GM21528 (cell line): Measurements from ENCODE around the gene GNAZ.
"Not testable (repeated sequence)": the region's sequence is repeated elsewhere in the genome, so short reads cannot be mapped to it uniquely, and the experiment has no call there.

Experiments
- ATAC-seq: cut with Tn5 transposase; IDR thresholded peaks from one replicate; pipeline ENCODE4 v1.9.1; 2021; ENCODE audit warnings: mild to moderate bottlenecking, moderate library complexity; ENCODE audit not compliant: unreplicated experiment, low FRiP score

Gene GNAZ

DNA sequence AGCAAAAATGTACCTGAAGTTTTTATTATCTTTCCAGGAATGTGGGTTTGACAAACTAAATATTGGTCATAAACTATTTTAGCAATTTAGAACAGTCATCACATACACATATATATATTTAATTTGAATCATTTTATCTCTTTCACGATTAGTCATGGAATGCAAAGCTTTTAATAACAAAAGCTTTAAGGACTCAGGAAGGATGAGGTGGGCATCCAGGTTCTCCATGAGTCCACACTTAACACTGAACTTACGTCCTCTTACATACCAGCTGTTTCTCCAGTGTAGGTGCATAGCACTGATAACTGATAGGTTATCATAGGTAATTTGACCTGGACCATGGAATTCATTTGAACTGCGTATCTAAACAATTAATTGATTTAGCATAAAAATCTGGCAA lies 28.1 kb upstream of the GNAZ start:
- no peak for ATAC-seq

DNA sequence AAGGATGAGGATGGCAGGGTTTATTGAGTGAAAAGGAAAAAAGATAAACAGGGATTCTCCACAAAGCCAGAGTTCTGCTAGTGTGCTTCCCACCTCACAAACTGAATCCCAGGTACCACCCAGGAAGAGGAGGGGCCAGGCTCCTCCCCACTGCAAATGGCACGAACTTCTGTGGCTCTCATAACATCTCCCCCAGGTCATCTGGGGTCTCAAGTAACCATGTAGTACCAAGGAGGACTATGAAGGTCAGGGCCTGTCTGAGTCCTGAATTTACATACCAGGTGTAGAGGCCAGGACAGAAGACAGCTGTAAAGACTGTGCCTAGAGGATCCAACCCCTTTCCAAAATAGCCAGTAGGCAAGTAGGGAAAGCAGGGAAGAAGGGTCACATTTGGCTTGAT lies 25.7 kb upstream of the GNAZ start:
- ATAC-seq: no peak

DNA sequence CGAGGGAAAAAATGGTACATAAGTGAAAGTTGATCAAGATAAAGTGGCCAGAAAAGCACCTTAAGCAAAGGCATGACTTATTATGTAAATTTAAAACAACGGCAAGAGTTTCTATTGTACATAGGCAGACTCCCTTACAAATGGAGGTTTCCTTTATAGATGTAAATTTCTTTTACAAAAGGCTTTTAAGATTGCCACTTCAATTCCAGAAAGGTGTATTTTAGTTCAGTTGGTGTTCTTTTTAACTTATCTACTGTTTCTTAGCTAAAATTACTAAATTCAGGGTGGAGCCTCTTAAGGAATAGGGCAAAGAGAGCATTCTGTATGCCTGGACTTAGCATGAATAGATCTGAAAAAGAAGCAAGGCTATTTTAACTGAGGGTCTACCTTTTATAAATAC lies 24.9 kb upstream of the GNAZ start:
- ATAC-seq: no peak

DNA sequence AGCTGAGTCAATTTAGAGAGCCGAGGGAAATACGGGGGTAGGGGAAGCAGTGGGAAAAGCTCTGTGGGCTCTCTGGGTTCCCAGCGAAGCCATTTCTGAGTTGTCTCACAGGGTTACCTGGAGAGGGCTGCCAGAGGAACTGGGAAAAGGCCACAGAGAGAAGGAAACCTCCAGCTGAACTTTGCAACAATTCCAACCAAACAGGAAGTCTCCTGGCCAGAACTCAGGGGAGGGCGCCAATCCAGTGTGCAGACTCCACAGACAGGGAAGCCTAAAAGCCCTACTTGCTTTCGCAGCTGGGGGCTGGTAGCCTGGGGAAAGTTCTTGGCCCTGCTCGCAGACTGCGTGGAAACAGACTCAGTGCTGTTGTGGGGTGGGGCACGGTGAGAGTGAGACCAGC lies 23.1 kb upstream of the GNAZ start:
- no peak for ATAC-seq

DNA sequence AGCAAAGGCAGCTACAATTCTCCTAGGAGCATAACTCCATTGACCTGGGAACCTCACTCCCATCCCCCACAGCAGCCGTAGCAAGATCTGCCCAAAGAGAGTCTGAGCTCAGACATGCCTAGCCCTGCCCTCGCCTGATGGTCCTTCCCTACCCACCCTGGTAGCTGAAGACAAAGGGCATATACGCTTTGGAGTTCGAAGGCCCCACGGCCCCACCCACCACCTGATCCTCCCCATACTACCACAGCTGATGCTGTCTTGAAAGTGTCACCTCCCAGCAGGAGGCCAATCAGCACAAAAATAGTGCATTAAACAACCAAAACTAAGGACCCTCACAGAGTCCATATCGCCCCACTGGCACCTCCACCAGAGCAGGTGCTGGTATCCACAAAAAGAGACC lies 22.6 kb upstream of the GNAZ start:
- ATAC-seq: no peak

DNA sequence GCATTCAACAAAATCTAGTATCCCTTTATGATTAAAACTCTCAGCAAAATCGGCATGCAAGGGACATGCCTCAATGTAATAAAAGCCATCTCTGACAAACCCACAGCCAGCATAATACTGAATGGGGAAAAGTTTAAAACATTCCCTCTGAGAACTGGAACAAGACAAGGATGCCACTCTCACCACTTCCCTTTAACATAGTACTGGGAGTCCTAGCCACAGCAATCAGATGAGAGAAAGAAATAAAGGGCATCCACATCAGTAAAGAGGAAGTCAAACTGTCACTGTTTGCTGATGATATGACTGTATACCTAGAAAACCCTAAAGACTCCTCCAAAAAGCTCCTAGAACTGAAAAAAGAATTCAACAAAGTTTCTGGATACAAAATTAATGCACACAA lies 19.8 kb upstream of the GNAZ start:
- ATAC-seq: not testable (repeated sequence)

DNA sequence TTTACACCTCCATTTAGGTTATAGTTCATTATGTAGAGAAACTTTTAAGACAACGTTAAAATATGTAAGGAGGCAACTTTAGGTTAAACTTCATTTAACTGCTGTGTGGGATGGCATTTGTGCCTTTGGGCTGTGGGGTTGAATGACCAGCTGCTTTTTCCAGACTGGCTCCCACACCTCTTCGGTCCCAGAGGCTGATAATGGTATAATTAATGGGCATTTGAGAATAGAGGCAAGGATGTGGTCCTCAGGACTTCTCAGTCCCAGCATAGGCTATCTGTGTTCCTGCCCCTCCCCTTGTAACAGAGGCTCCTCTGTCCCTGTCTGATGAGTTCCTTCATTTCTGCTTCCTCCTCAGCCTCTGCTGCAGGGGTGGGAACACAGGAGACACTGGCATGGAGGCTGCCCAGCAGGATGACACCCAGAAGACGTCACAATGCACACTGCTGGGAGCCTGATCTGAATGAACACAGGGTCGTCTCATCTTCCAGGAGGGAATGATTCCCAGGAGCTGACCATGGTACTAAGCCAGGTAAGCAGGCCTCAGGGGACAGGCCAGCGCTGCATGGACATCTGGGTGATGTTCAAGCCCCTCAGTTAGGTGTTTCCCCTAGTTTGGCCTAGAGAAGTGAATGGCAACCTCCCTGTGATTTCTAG lies 17.1 kb upstream of the GNAZ start:
- no peak for ATAC-seq

DNA sequence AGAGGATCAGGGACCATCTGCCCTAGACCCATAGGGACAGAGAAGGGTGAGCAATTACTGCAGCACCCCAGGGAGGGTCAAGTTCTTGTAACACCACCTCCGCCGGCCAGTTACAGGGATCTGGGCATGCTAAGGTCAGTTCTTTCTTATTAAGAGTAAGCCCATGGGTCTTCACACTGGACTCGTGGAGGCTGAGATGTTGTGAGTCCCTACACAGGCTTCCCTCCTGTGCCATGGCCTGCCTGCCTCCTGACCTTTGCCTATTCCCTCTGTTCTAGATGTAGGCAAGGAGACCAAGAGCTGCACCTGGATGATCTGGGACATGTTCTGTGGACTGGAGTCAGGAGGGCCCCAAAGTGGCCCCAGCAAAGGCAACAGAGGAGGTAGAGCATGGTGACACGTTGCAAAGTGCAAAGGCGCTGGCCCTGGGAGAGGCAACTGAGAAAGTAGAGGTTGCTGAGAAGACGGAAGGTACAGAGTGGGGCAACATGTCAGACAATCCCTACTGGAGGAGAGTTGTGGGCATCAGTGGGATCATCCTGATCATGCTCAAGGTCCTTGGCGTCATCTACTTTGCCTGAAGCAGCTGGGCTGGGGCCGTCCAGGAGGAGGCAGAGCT lies 16.3 kb upstream of the GNAZ start:
- no peak for ATAC-seq

DNA sequence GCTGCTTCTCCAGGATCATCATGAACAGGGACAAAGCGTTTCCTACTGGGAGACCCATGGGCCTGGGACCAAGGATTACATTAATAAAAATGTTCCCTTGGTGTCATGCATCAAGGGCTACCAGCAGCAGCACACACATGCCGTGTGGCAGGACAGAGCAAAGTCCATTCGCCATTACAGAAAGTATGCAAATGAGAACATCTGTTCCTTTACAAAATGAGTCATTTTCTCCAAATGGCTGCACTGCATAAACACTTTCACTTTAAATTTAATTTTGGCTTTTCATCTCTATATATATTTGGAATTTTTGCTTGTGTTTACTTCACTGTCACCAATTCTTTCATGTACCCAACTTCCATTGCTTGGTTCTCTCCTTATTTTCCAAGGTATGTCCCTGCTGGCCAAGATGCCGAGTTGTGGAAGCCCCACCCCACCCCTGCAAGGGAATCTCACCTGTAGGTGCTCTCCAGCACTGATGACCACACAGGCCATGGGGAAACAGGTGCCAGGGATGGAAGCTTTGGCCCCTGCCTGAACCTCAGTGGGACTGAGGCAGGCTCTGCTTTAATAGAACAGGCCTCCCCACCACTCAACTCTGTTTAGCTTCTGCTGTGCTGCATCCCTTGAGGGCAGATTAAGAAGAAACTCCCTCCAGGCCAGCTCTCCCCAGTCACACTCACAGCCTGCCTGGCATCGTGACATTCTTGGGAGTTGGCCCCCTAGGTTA lies 15.6 kb upstream of the GNAZ start:
- no peak for ATAC-seq

DNA sequence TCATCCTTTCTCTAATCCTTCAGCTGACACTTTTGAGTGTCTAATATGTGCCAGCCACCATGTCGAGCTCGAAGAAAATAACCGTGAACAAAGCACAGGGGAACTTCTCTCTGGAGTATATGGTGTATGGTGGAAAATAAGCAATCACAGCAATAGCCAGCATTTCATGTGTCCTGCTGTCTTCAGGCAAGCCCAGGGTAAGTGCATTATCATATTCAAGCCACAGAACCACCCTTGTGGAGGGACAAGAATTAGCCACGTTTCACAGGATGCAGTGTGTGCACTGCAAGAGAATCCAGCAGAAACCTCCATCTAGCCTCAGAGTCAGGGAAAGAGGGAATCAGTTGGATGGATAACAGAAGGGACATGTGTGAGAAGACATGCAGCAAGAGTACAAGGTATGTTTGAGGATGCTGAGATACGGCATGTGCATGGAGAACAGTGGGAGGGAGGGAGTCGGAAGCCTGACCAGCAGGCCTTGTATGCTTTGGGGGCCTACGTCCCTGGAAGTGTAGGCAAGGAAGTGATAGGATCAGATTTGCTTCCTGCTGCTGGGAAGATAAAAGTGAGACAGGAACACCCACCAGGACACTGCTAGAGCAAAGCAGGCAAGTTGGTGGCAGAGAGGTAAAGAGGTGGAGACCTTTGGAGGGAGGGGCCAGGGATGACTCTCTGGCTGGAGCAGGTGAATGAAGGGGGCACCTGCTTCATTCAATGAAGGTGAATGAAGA lies 14.7 kb upstream of the GNAZ start:
- no peak for ATAC-seq

DNA sequence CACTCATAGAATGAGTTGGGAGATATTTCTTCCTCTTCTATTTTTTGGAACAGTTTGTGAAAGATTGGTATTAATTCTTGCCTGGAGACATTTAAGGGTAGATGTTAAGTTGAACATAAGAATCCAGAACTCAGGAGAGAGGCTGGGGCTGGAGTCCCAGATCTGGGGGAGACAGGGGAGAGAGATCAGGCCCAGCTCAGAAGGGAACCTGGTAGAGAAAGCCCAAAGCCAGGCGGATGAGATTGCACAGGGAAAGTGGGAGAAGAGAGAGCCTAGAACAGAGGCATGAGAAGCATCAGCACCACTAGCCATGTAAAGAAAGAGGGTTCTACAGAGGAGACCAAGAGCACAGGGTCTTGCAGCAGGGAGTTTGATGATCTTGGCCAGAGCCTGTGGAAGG lies 13.0 kb upstream of the GNAZ start:
- no peak for ATAC-seq

DNA sequence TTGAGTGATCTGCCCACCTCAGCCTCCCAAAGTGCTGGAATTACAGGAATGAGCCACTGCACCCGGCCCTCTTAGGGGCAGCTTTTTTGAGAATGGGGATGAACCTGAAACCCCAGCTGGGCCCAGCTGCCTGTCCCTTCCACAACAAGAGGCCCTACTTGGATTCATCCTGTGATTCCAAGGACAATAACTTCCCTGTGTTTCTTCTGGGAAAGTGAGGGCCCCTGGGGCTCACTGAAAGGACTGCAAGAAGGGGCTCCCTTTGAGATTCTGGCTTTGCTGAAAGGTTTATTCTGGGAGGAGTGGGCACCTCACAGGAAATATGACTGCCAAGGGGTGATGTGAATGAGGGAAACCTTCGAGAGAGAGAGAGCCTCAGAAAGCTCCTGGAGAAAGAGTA lies 12.3 kb upstream of the GNAZ start:
- ATAC-seq: no peak

DNA sequence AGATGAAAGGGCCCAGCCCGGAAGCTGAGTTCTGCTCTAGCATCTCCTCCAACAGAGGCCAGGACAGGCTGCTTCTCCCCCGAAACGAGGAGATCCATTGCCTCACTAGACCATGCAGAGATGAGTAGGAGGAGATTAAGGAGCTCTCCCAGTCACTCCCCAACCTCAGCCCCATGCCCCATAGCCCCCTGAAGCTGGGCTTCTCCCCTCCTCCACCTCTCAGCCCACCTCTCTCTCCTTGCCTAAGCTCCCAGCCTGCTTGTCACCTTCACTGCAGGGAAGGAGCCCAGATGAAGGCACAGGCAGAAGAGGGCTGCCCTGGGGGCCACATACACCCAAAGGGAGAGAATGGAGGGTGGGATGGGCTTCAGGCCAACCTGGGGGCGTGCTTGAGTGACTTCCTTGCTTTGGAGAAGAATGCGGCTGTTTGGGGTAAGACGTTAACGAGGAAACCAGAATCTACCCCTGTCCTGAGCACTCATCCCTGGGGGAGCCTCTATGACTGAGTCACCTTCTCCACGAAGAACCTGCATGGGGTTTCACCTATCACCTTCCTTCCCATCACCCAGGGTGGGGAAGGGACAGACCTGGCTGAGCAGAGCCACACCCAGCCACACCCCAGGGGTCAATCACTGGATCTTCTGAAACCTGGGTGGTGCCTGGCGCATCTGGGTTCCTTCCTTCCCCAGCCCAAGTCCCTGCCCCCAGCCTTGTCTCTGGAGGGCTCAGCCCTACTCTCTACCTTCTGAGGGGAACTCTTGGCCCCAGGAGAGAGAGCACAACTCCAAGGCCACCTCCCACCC lies 11.6 kb upstream of the GNAZ start:
- ATAC-seq: no peak

DNA sequence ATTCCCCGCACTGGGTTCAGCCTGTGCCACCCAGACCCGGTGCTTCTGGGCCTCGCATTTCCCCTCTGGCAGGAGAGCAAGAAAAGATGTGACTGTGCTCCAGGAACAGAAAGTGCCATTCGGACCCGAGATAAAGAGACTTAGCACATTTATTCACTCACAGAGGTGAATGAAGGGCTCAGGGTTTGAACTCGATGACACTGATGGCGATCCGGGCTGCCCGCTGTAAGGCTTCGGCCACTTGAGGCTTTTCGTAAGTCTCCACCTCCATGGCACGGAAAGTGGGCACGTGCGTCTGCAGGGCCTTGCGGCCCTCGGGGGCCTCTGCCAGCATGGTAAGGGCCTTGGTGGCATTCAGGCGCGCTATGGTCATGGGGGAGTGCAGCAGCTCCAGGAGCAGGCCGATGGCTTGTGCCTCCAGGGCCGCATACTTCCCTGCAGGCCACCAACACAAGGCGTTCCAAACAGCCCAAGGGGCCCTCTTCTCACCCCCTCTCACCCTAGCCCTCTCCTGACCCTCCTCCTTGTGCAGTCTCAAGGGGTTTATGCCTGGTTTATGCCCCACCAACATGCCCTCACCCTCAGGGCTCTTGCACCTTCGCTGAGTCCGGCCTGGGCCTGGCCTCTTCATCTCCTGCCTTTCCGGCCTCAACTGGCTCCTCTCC lies 10.9 kb upstream of the GNAZ start:
- no peak for ATAC-seq

DNA sequence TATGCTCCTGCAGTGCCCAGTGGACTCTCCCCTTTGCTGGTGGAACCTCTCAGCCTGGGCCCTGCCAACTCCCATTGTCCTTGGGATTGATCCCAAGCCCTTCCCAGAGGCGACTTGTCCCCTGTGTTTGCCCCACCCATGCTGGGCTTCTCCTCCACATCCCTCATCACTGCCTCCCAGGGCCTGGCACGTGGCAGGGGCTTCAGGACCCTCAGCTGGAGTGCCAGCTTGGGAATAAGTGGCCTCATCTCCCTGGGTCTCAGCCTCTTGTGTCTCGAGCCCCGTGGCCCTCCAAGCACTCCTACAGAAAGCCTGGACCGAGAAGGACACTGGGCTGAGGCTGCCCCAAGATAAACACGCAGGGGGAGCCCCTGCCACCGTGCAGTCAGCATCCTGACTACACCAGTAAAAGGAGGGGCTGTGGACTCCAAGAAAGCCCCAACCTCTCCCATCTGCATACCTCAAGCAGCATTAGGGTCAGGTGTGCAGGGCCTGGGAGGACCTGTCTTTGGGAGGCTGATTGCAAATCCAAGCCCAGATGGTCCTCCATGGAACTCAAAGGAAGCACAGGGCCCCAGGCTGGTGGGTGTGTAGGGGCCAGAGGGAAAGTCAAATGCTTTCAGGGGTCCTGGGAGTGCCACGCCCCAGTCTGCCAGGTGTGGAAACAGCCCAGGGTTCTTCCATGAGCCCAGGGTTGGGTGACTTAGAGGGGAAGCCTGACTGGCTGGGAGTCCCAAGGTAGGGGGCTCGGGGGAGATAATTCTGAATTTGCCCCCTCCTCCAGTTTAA lies 9.5 kb upstream of the GNAZ start:
- ATAC-seq: no peak

DNA sequence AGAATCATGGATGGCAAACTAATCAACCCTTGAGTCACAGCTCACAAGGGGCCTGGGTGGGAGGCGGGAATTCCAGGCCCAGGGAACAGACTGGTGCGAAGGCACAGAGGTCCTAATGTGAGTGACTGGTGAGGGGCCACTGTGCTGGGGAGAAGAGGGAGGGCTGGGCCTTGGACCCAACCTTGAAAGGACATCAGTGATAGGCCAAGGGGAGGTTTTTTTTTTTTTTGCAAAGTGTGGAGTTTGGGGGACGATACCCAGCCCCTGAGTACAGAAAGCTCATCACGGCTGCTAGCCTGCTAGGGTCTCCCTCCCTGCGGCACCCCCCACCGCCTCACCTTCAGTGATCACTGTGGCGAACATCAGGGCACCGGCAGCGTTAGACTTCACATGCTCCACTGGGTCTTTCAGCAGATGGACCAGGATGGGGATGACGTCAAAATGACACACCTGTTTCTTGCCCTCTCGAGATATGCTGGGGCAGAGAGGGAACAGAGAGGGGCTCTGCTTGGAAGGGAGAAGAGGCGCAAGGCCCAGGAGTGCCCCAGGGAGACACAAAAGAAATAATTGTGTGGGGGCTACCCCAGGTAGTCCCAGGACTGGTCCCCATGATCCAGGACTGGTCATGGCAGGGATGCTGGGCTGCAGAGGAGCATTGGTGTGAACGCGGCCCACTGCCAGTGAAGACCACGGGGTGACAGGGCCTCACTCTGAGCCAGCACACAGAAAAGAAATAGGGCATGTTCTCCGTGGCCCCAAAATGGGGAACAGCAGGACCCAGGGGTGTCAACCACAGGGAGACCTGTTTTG lies 8.6 kb upstream of the GNAZ start:
- no peak for ATAC-seq

DNA sequence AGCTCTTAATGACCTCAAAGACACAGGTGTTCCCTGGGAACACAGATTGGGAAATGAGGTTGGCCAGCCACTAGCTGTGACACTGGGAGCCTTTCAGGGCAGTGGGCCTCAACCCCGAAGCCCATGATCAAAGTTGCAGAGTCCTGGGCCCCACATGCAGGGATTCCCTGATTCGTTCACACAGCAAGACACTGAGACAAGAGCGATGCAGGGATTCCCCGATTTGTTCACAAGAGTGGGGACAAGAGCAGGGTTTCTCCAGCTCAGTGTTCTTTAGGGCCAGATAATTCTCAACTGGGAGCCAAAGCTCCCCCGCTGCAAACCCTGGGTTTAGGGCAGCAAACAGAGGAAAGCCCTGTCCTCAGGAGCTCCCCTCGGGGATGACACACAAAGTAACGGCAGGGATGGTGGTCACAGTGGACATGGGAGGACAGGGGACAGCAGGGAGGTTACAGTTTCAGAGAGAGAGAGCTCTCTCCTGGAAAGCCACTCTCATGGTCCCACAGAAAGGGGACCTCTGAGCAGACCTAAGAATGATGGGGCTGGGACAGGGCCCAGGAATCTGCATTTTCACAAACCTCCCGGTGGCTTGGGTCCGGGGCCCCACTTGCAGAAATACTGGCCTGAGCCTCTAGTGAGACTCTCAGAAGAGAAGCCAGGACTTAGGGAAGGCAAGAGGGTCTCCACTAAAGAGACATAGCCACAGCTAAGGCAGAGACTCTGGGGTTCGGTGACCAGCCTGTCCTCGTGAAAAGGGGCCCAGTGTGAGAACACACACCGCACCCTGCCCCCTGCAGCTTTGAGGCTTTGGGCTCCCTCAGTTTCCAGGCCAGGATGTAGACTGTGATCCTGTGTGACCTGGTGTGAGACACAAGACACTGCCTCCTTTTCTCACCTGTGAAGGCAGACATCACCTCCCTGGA lies 7.4 kb upstream of the GNAZ start:
- no peak for ATAC-seq
